Kasumi-1 (cell line): ENCODE results near the gene MYBBP1A.

Experiments
- DNase-seq, 2 experiments: peaks; one replicate each; lab custom pipeline; 2025; lab: John Stamatoyannopoulos, UW

The MYBBP1A gene

DNA sequence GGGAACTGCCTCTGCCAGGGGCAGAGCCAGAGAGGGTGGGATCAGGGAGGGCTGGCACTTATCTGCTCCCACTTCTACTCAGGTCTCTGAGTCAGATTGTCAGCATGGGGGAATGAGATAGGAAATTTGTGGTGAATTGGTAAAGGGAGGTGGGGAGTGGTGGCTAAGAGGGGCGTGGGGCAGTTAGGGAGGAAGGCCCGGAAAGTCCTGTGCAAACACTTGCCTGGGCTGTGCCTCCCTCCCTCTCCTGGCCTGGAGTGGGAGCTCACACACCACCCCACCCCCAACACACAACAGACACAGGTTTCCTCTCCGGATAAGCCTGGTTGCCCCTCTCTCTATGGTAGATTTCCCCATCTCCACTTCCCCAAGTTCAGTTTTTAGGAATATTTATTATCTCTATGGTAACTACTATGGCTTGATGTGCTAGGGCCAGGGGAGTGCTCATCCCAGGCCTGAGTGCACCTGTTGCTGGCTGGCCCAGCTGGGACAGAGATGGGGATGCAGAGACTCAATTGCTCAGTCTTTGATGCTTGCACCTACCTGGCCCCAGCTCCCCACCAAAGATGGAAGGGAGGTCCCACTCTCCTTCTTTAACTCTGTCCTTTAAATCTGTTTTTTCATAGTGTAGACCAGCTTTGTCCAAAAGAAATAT lies 53.8 kb downstream of the MYBBP1A start:
- DNase-seq, result peak; percentile 79 to 80

- DNase-seq, result no peak
These were observed 55.0 kb downstream of the MYBBP1A start for GRCh38 chr17:4500191-4500571.

DNA sequence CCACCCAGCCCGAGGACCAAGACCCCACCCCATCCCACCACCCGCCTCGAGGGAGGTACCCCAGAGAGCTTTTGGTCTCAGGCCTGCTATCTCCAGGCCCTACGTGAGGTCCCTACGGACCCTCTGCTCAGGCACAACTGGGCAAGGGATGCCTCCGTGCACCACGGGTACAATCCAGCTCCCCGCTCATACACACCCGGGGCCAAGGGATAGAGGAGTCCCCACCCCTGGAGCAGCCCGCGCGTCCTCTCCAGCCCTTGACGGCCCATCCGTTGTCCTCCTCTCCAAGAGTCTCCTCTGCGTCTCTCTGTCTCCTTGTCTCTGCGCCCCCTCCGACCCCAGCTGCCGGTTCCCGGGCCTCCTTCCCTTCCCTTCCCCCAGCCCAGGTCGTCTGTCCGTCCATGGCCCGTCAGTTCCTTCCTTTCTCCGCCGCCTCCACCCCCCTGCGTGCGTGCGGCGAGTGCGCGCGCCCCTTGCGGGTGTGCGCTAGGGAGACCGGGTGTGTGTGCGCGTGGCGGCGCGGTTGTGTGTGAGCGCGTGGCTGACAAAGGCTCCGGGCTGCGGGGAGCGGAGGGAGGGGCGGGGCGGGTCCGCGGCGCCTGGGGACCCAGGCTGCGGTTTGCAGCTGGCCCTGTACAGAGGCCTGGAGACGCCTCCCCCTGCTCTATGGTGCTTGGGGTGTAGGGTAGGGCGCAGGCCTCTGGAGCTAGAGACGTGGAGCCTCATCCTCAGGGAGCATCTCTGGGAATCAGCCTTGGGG lies 55.6 kb downstream of the MYBBP1A start:
- DNase-seq, result peak in 1 of 2 experiments; percentile 12

DNA sequence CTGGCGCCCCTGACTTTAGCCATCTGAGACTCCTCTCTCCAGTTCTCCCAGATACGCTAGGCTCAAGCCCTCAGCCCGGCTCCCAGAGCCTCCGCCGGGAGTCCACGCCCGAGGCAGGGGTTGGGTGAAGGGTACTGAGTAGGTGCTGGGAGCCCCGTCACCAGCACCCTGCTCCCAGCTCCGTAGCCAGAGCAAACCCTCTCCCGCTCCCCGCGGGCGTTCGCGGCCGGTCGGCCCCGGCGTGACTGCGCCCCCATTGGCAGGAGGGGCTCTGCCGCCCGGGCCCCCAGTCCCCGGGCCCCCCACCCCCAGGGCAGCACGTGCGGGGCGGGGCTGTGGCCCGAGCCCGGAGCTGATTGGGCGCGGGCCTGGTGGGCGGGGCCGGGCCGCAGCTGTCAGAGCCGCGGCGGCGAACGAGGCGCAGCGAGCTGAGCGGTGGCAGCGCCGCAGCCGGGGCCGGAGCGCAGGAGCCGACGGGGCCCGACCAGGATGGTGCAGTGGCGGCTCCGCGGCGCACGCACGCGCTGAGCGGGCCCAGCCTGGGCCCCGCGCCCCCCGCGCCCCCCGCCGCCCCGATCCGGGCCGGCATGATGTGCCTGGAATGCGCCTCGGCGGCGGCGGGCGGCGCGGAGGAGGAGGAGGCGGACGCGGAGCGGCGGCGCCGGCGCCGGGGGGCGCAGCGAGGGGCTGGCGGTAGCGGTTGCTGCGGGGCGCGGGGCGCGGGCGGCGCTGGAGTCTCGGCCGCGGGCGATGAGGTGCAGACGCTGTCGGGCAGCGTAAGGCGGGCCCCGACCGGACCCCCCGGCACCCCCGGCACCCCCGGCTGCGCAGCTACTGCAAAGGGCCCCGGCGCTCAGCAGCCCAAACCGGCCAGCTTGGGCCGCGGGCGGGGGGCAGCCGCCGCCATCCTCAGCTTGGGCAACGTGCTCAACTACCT lies 56.5 kb downstream of the MYBBP1A start, which contains the start of gene SPNS2:
SPNS2 (plus strand) TSS at position 421 of the 937 bp plus-strand sequence; CDS start at position 588, 167 bp downstream.
- peak; percentile 9 to 26 for DNase-seq

DNA sequence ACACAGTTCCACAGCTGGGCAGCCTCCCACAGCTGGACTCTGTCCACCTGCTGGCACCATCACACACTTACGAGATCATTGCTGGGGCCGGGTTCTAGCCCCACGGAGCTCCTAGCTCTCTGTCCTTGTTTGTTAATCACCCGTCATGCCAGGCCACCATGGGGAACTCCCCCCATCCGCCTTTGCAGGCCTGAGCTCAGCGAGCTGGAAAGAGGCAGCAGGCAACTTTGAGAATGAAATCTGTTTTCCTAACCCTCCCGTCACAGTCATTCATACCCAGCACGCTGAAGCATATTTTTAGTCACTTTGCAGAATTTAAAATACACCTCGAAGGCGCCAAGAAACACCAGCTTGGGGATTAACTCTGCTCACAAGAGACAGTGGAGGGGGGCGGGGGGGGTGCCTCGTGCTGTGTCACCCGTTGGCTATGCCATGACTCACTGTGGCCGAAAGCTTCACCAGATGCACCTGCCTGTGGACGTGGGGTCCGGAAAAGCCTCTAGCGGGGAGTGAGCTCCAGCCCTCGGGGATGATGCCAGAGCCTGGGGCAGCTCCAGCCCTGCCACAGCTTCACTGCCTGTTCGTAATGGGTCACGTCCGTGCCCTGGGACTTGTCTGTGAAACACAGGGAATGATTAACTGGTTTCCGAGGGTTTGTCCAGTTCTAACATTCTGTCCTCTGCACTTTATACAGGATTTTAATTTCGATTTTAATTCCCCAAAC lies 57.9 kb downstream of the MYBBP1A start:
- DNase-seq, result no peak

GRCh38 chr17:4492721-4493561 lies 62.2 kb downstream of the MYBBP1A start:
- peak; percentile 15 to 23 for DNase-seq

DNA sequence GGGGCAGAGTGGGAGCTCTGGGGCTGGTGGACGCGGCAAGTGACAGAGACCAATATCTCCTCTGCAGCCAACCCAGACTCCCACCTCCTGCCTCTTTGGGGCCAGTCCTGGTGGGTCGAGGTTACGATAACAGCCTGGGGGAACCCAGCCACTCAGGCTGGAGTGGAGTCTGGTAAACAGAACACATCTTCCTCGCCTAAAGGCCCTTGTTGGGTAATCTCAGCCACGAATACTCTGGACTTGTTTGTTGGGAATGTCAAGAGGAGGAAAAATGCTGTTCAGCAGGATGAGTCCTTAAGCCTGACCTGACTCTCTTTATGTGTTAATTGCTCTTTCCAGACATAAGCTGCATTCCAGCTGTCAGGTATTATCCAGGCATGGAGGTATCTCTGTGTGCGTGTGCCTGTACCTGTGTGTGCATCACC lies 64.5 kb downstream of the MYBBP1A start:
- no peak for DNase-seq

GRCh38 chr17:4490109-4490591 lies 65.0 kb downstream of the MYBBP1A start:
- no peak for DNase-seq

GRCh38 chr17:4488989-4489595 lies 66.1 kb downstream of the MYBBP1A start:
- no peak for DNase-seq
